Islet of Langerhans (tissue), 1 donor: ENCODE results near the gene TANGO2.

Source experiments
- FAIRE-seq: peaks from one replicate; lab custom pipeline; 2011; peaks lifted over from hg19 to GRCh38; lab: Jason Lieb, UNC

The TANGO2 gene

DNA sequence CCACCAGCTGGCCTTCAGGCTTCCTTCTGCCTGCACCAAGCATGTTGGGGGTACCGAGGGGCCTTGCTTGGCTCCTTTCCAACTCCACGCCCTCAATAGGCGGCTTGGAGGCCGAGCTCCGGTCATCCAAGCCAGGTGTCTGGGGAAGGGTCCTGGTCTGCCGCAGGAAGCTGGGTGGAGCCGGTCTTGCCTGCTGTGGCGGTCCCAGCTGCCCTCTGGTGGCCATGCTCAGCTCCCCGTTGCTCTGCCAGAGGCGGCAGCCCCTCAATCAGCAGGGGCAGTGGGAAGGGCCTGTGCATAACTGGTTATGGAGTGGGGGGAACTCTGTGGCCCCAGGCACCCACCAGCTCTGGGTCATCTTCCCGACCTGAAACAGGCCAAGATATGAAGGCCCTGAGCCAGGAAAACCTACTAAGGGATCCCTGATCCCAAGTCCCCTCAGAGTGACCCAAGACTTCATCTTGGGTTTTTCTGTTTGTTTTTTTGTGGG is 7.5 kb upstream of the TANGO2 start:
- no peak for FAIRE-seq

GRCh38 chr22:20014526-20015186 is 6.3 kb upstream of the TANGO2 start:
- no peak for FAIRE-seq

- no peak for FAIRE-seq
Measured at GRCh38 chr22:20015187-20015625, 5.7 kb upstream of the TANGO2 start.

DNA sequence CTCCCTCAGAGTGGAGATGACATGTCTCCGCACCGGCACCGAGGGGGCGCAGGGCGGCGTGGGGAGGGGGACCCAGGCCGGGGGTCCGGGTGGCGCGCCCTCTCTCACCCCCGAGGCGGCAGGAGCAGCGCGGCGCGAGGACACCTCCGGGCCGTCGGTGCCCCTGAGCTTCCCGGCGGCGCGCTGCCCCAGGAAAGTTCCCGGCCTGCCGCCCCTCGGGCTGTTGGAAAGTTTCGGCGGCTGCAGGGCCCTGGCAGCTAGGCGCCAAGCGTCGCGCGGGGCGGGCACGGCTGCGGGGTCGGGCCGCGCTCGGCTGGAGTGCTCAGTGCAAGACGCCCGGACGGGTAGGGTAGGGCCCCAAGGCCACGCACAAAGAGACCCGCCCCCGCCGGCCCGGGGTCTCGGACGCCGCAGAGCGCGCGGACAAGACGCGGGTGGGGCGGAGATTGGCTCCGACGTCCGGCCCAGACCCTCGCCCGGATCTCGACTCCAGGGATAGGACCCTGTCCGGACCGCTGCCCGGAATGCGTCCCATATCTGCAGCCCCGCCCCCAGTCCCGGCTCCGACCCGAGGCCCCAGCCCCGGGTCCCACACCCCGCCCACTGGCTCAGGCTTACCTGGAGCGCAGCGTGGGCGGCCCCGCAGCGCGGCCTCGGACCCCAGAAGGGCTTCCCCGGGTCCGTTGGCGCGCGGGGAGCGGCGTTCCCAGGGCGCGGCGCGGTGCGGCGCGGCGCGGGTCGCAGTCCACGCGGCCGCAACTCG is 4.8 kb upstream of the TANGO2 start:
- FAIRE-seq: no peak

GRCh38 chr22:20016734-20017621 is 3.9 kb upstream of the TANGO2 start, which contains the start of gene ARVCF:
Gene ARVCF, minus strand, starts transcription at chr22:20016823. Its CDS starts 26,029 bp downstream, at chr22:19990794.
- no peak for FAIRE-seq

DNA sequence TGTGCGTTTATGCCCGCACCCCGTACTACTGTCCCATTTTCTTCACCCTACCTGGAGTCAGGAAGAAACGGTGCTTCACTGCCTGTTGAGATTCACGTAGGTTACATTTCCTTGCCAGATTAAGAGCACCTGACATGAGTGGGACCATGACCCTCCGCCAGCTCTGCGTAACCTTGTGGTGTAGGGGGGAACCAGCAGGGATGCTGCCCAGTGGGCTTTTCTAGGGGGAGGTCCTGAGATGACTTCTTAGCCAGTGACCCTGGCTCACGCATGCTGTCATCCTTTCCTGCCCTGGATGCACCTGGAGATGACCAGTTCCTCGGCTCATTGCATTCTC is 3.3 kb upstream of the TANGO2 start:
- no peak for FAIRE-seq

GRCh38 chr22:20018001-20018400 is 2.9 kb upstream of the TANGO2 start:
- no peak for FAIRE-seq

DNA sequence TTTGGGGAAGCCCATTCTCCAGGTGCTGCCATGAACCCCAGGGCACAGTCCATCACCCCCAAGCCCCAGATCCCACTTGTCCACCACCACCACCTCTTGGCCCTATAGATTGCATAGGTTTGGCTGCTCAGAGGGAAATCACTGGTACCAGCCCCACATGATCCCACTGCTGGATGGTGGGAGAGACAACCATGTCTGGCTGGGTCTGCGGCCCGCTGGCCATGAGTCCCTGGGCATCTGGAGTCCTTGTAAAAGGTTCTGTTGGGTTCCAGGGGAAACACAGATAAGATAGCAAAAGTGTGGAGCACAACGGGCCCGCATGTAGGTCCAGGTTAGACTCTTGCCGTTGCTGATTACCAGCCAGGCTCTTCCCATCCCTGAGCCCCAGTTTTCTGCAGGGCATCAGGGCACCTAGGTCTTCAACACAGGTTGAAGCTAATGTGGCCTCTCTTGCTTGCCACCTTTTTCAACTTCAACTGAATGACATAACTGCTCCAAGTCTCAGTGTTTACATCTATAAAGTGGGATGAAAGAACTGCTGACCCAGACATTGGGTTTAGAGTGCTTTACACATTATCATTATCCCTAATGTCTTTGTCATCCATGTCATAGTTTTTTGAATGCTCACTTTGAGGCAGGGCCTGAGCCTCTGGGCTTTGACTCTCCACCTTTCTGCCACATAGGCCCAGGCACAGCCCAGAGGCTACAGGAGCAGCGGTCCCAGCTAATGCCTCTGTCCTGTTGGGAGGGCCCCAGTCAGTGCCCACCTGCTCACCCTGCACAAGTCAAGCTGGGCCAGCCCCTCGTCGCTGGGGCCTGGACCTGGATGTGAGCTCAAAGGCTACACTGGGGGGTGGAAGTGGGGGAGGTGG is 1.0 kb upstream of the TANGO2 start:
- FAIRE-seq: no peak

DNA sequence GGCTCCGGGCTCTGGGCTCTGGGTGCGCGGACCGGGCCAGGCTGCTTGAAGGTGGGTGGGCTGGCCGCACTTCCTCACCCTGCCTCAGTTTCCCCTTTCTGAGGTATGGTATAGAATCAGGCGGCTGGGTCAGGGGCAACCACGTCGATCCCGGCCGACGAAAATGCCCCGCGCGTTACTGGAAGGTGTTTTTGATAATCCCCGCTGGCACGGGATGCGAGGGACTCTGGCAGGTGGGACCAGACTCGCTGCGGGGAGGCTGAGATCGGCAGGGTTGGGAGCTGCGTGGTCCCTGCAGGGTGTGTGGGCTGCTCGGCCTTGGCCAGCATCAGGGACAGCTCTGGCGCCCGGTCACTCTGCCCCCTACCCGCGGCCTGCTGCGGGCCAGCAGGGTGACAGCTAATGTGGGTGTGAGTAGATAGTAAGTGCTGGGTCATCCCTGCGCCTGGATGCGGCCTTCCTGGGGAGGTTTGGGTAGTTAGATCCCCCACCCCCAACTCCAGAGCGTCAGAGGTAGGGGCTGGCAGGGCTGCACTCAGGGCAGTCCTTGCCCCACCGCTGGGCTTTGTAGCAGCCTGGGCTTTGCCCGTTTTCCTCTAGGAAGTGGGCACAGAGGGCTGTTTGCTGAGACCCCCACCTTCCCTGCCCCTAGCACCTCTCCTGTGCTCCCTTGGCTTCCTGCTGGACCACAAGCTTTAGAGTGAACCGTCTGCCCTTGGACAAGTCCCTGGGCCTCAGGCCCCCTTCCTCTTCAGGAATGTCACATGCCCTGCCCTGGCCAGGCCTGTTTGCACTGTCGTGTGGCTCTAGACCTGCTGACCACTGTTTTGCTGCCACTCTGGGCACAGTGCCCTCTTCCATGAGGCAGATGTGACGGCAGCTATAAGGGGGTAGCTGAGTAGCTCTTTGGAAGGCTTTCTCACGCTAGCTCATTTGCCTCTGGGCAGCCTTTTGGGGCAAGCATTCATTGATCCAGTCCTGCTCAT is 579 bp downstream of the TANGO2 start:
- no peak for FAIRE-seq

GRCh38 chr22:20022231-20022977 is 1.5 kb downstream of the TANGO2 start:
- FAIRE-seq: no peak

DNA sequence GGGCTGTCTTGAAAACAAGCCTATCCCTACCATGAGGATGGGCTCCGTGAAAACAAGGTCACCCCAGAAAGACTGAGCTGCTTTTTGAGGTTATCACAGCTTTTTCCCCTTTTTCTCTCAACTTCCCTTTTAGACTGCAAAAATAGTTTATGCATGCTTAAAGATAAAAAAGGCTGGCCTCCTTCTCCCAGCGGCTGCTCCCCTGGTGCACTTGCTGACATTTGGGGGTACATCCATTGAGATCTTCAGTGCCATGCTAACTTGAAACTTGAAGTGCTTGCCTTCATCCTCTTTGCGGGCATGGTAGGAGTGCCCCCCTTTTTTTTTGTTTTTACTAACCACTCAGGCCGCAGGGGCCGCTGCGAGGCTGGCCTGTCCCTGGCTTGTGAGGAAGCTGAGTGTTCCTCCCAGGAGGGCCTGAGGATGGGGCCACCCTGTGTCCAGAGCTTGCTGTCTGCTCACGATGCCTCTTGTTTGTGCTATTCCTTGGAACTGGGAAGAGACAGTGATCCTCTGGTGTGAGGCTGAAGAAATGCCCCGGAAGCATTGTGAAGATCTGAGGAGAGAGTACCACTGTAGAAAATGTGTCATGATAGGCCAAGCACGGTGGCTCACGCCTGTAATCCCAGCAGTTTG is 2.2 kb downstream of the TANGO2 start:
- FAIRE-seq: no peak

DNA sequence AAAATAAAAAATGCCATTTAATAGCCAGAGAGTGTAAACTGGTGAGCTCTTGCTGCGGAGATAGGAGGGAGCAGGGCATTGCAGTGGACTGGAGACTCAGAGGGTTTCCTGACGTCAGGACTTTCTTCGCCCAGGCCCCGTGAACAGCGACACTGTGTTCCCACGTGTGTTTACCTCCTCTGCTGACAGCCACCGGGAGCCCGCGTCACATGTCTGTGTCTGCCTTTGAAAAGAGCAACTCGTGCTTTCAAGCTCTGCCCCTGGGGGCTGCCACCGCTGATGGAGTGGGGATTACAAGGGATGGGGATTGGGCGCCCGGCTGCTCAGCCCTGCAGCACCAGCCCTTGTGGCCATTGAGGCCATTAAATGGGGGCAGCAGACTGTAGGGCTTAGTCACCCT is 3.3 kb downstream of the TANGO2 start:
- no peak for FAIRE-seq

- FAIRE-seq: no peak
Measured at GRCh38 chr22:20024650-20025397, 3.9 kb downstream of the TANGO2 start.

- no peak for FAIRE-seq
Measured at GRCh38 chr22:20025401-20026203, 4.7 kb downstream of the TANGO2 start.

- no peak for FAIRE-seq
Measured at GRCh38 chr22:20026204-20026908, 5.4 kb downstream of the TANGO2 start.

DNA sequence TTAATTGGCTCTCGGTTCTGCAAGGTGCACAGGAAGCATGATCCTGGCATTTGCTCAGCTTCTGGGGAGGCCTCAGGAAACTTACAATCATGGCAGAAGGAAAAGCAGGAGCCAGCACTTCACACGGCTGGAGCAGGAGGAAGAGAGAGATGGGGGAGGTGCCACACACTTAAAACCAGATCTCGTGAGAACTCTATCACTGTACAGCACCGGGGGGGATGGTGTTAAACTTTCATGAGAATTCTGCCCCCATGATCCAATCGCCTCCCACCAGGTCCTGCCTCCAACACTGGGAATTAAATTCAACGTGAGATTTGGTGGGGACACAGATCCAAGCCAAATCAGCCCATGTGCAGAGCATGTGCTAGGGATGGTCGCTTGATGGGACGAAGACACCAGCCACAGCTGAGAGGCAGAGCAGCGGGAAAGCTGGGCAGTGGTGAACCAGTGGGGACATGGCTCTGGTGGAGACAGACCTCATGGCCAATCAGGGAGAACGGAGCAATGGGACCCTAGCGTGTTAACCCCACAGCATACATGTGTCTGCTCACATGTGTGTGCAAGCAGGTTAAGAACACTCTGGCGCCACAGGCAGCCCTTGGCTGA is 6.2 kb downstream of the TANGO2 start:
- FAIRE-seq: no peak
